IPS-15b (cell line): Measurements from ENCODE around the gene GRM4.

ENCODE experiments used
- H3K27me3 ChIP-seq: one replicate; pipeline ENCODE4 v1.6.1; 2013; ENCODE audit warnings: low read length; ENCODE audit not compliant: control insufficient read depth, insufficient read depth
- H3K36me3 ChIP-seq: one replicate; pipeline ENCODE4 v1.6.1; 2013; ENCODE audit warnings: low read length; ENCODE audit not compliant: control insufficient read depth, insufficient read depth
- H3K4me1 ChIP-seq: one replicate; pipeline ENCODE4 v1.6.1; 2013; ENCODE audit warnings: mild to moderate bottlenecking, low read length; ENCODE audit not compliant: control insufficient read depth, insufficient read depth
- H3K4me3 ChIP-seq: one replicate; pipeline ENCODE4 v1.5.1; 2013; ENCODE audit warnings: low read depth, low read length
- H3K9ac ChIP-seq: one replicate; pipeline ENCODE4 v1.6.1; 2013; ENCODE audit warnings: low read depth, mild to moderate bottlenecking, low read length
- H3K9me3 ChIP-seq: one replicate; pipeline ENCODE4 v1.6.1; 2013; ENCODE audit warnings: mild to moderate bottlenecking, low read length; ENCODE audit not compliant: control insufficient read depth, insufficient read depth

The GRM4 gene

DNA sequence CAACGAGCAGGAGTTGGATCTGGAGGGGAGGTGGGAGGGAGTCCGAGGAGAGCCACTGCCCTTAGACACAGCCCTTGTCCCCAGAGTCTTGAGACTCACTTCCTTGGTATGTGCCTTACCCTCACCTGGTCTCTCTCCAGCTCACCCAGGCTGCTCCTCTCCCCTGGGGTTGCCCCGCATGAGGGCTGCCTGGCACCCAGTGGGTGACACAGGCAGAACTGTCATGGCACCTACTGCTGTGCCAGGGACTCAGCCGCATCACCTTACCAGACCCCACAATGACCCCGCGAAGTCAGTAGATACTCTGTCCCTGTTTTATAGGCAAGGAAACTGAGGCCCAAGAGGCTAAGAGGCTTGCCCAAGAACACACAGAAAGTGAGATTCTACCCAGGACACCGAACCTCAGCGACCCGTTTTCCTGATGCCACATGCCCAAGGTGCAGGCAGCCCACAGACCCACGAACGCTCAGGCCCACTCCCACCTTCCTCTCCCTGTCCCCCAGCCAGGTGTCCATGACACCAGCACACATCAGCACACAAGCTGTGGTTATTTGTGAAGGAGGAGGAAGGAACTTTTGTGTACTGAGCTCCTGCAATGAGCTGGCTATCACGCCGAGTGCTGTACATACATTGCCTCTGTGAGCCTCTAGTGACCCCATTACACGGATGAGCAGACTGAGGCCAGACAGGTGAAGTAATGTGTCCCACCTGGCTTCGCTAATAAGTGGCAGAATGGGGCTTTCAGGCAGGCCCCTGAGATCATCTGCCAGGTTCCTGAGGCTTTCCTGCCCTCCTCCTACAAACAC lies 168.1 kb downstream of the GRM4 start:
- no peak overlapping the region for H3K9ac ChIP-seq
- H3K4me1 ChIP-seq, result peaks cover 5% of the 10 kb centered on the region
- H3K27me3 ChIP-seq, result peaks cover 11% of the 10 kb centered on the region
- H3K36me3 ChIP-seq, result no peaks in the 10 kb centered on the region
- no peaks in the 10 kb centered on the region for H3K9me3 ChIP-seq
- H3K4me3 ChIP-seq, result no peak overlapping the region

DNA sequence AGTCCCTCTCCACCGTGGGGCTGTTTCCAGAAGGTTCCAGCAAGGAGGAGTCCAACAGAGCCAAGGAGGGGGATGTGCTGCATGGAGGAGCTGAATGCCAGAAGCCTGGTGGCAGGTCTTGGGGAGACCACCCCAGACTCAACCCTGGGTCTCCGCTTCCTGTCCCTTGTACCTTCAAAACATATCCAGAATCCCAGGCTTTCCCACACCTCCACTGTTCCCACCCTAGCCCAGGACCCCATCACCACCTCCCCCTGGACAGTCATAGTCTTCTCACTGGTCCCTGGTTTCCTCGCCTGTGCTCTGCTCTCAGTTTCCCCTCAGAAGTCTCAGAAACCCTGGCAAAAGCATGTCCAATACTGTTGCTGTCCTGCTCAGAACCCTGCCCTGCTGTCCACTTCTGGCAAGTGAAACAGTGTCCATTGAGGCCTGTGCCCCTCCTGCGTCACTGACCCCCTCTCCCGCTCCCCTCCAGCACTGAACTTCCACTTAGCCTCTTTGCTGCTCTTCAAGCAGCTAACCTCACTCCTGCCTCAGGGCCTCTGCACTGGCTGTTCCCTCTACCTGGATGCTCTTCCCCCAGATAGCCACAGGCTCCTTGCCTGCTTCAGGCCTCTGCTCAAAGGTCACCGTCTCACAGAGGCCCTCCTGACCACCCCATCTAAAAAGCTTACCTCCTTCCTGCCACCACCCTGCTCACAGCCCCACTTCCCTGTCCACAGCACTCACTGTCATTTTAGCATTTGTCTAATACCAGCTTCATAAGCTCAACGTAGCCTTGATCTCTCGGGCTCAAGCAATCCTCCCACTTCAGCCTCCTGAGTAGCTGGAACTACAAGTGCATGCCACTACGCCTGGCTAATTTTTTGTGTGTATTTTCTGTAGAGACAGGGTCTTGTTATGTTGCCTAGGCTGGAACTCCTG lies 169.2 kb downstream of the GRM4 start:
- H3K4me1 ChIP-seq, result peaks cover 5% of the 10 kb centered on the region
- peaks cover 11% of the 10 kb centered on the region for H3K27me3 ChIP-seq
- no peak overlapping the region for H3K9ac ChIP-seq
- H3K36me3 ChIP-seq, result no peaks in the 10 kb centered on the region
- H3K4me3 ChIP-seq, result peak overlapping the region; percentile 55
- H3K9me3 ChIP-seq, result no peaks in the 10 kb centered on the region

DNA sequence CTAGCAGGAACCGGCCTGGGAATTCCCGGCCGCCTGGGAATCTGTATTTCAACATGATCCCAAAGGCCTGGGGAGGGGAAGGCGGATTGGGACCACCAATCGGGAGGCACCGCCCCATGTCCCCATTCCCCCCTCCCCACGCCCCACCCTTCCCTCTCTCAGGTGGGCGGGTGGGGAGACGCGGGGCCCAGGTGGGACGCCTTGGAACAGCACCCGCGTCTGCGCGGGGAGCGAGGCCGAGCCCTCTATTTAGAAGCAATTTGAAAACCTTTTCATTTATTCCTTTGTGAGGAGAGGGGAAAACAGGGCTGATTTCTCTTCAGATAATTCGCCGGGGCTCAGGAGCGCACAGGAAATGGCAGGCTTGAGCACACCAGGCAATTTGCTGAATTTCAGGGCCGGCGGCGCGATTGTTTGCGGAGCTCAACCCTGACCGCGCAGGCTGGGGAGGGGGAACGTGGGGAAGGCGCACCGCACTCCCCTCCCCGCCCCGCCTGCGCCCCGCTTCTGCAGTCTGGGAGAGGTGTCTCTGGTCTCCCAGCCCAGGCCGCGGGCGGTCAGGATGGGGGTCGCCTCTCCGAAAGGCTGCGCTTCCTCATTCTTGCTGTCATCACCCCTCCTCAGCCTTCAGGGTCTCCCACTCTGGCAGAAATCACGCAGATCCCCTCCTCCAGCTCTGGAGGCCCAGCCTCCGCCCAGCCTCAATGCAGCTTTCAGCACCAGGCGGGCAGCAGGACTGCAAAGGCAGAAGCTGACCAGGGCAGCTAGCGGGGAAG lies 170.0 kb downstream of the GRM4 start:
- Histone ChIP-seq H3K9ac (no peak overlapping the region), H3K27me3 (peaks cover 11% of the 10 kb centered on the region), H3K9me3 (no peaks in the 10 kb centered on the region), H3K4me3 (peak overlapping the region; percentile 55), H3K36me3 (no peaks in the 10 kb centered on the region), H3K4me1 (peaks cover 5% of the 10 kb centered on the region)

DNA sequence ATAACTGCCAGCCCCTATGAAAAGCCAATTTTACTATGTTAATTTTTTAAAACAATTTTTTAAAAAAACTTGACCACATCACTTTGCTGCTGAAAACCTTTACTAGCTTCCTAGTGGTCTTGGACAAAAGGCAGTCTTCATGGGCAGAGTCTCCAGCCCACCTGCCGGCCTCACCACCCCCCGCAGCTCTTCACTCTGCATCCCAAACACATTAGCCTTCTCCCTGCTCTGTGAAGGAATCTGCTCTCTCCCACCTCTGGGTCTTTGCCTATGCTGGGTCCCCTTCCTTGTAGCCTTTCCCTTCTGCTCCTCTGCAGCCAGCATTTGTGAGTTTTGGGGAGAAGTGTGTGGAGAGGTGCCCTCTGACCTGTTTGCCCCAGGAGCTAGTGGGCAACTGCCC lies 171.4 kb downstream of the GRM4 start:
- Histone ChIP-seq H3K4me3 (no peak overlapping the region), H3K36me3 (no peaks in the 10 kb centered on the region), H3K9ac (no peak overlapping the region), H3K27me3 (peaks cover 13% of the 10 kb centered on the region), H3K4me1 (peaks cover 5% of the 10 kb centered on the region), H3K9me3 (no peaks in the 10 kb centered on the region)

DNA sequence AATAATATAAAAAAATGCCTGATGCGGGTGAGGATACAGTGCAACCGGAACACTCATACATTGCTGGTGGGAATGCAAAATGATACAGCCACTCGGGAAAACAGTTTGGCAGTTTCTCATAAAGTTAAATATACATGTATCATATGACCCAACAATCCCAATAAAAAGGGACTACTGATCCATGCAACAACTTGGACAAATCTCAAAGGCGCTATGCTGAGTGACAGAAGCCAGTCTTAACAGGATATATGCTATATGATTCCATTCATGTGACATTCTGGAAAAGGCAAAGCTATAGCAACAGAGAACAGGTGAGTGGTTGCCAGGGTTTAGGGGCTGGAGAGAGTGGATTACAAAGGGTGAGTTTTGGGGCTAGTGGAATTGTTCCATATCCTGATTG lies 171.9 kb downstream of the GRM4 start:
- Histone ChIP-seq H3K4me1 (peaks cover 5% of the 10 kb centered on the region), H3K36me3 (no peaks in the 10 kb centered on the region), H3K27me3 (peaks cover 13% of the 10 kb centered on the region), H3K4me3 (no peak overlapping the region), H3K9ac (no peak overlapping the region), H3K9me3 (no peaks in the 10 kb centered on the region)

DNA sequence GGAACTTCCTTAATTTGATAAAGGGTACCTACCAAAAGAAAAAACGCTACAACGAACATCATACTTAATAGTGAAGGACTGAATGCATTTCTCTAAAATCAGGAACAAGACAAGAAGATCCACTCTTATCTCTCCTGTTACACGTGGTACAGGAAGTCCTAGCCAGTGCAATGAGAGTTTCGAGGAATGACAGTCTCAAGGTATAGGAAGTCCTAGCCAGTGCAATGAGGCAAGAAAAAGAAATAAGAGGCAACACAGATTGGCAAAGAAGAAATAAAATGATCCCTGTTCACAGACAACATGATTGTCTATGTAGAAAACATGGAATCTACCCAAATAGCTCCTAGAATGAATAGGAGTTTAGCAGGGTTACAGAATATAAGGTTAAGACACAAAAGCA lies 174.3 kb downstream of the GRM4 start:
- Histone ChIP-seq H3K27me3 (peaks cover 7% of the 10 kb centered on the region), H3K4me1 (peaks cover 5% of the 10 kb centered on the region), H3K9me3 (no peaks in the 10 kb centered on the region), H3K4me3 (no peak overlapping the region), H3K9ac (no peak overlapping the region), H3K36me3 (no peaks in the 10 kb centered on the region)
